B cell (primary cell): ENCODE results near the gene FKBP8. TPM values are rescaled to one million over a fixed set of nuclear protein-coding genes. Genes with fewer than 3 reads are reported as not detected.

Source experiments
- ATAC-seq: fragments of 200-7000 bp; cut with Tn5 transposase; one replicate; pipeline ENCODE4 v1.10.0; 2021; ENCODE audit warnings: low read depth, mild to moderate bottlenecking, moderate number of reproducible peaks, moderate library complexity
- CTCF ChIA-PET: fragments of 350-600 bp; sonication (Branson Sonifier 250); formaldehyde crosslinking; loops from one replicate; lab custom pipeline; 2021; ENCODE audit warnings: antibody characterized with exemption, inconsistent platforms; lab: Charles Lee
- POLR2A ChIA-PET: fragments of 350-600 bp; sonication (Branson Sonifier 250); formaldehyde crosslinking; loops from one replicate; lab custom pipeline; 2021; ENCODE audit warnings: antibody characterized with exemption; lab: Charles Lee
- DNase-seq: peaks from one replicate; pipeline ENCODE4 v3.0.0; 2013
- H2AFZ ChIP-seq: 2 replicates; pipeline ENCODE4 v1.6.1; 2012; ENCODE audit warnings: mild to moderate bottlenecking, low read depth, low read length; ENCODE audit not compliant: insufficient read depth, poor library complexity, severe bottlenecking
- H3K27ac ChIP-seq, 2 donors: 1 replicate in 1 of 2; 2 replicates in 1 of 2; pipeline ENCODE4 v1.5.1; 2012 to 2013; ENCODE audit warnings: low read length in 2 of 2, mild to moderate bottlenecking in 2 of 2, moderate library complexity in 1 of 2
- H3K27me3 ChIP-seq, 4 experiments: fragments of 200-600 bp in 1 of 4; sonication (generic) in 1 of 4; replicated peaks in 1 of 4; 1 replicate in 2 of 4; 2 replicates in 2 of 4; pipeline versions ENCODE4 v1.6.1 to v1.7.0; 2013 to 2016; ENCODE audit warnings: low read length in 3 of 4, mild to moderate bottlenecking in 2 of 4, mixed read lengths in 1 of 4, moderate library complexity in 1 of 4; ENCODE audit not compliant: insufficient read depth in 4 of 4, control insufficient read depth in 3 of 4; ENCODE audit errors: control extremely low read depth in 1 of 4
- H3K36me3 ChIP-seq, 2 experiments: replicated peaks in 1 of 2; 1 replicate in 1 of 2; 2 replicates in 1 of 2; pipeline versions ENCODE4 v1.6.1 to v1.7.1; 2013; ENCODE audit warnings: low read length in 1 of 2; ENCODE audit not compliant: insufficient read depth in 2 of 2, control insufficient read depth in 1 of 2; ENCODE audit errors: control extremely low read depth in 1 of 2, extremely low read depth in 1 of 2
- H3K4me1 ChIP-seq, 2 donors: fragments of 200-600 bp in 1 of 2; sonication (generic) in 1 of 2; 1 replicate in 1 of 2; 2 replicates in 1 of 2; pipeline versions ENCODE4 v1.5.1 to v1.6.1; 2013 to 2017; ENCODE audit warnings: low read length in 2 of 2; ENCODE audit not compliant: control insufficient read depth in 2 of 2, insufficient read depth in 2 of 2
- H3K4me2 ChIP-seq: replicated peaks from 2 replicates; pipeline ENCODE3; 2012; ENCODE audit warnings: mild to moderate bottlenecking, low read depth, low read length; ENCODE audit not compliant: poor library complexity, severe bottlenecking
- H3K4me3 ChIP-seq, 5 experiments: fragments of 200-600 bp in 1 of 5; sonication (generic) in 1 of 5; 1 replicate in 3 of 5; 2 replicates in 2 of 5; pipeline versions ENCODE4 v1.5.1 to v1.7.0; 2011 to 2016; ENCODE audit warnings: low read length in 4 of 5, mild to moderate bottlenecking in 4 of 5, low read depth in 2 of 5, control low read depth in 1 of 5, moderate library complexity in 1 of 5; ENCODE audit not compliant: insufficient read depth in 1 of 5; ENCODE audit errors: control extremely low read depth in 1 of 5, extremely low read depth in 1 of 5
- H3K79me2 ChIP-seq: fragments of 200-600 bp; sonication (generic); one replicate; pipeline ENCODE4 v1.6.0; 2016; ENCODE audit warnings: low read length; ENCODE audit not compliant: control insufficient read depth, insufficient read depth
- H3K9ac ChIP-seq: fragments of 200-600 bp; sonication (generic); 2 replicates; pipeline ENCODE4 v1.6.1; 2017; ENCODE audit warnings: mild to moderate bottlenecking, low read length, moderate library complexity
- H3K9me3 ChIP-seq, 3 donors: one replicate each; pipeline versions ENCODE4 v1.6.1 to v1.7.1; 2013; ENCODE audit warnings: low read length in 2 of 3; ENCODE audit not compliant: control insufficient read depth in 2 of 3, insufficient read depth in 1 of 3; ENCODE audit errors: control extremely low read depth in 1 of 3
- H4K20me1 ChIP-seq: 2 replicates; pipeline ENCODE4 v1.6.0; 2012; ENCODE audit warnings: mild to moderate bottlenecking, low read length; ENCODE audit not compliant: insufficient read depth, control insufficient read depth, poor library complexity, severe bottlenecking
- H3K27ac Mint-ChIP-seq: one replicate; pipeline ENCODE4 v1.8.0; 2021; ENCODE audit warnings: mixed read lengths
- H3K27me3 Mint-ChIP-seq: one replicate; pipeline ENCODE4 v1.8.0; 2021; ENCODE audit warnings: mixed read lengths
- H3K4me1 Mint-ChIP-seq: one replicate; pipeline ENCODE4 v1.8.0; 2021; ENCODE audit warnings: mixed read lengths
- H3K4me3 Mint-ChIP-seq: one replicate; pipeline ENCODE4 v1.8.0; 2021; ENCODE audit warnings: mixed read lengths
- H3K9me3 Mint-ChIP-seq: one replicate; pipeline ENCODE4 v1.8.0; 2022; ENCODE audit warnings: mixed read lengths; ENCODE audit not compliant: insufficient read depth
- EZH2 ChIP-seq: IDR thresholded peaks from 2 replicates; pipeline ENCODE4 v1.6.1; 2012; ENCODE audit warnings: borderline replicate concordance, low read depth, mild to moderate bottlenecking, moderate library complexity, low read length; ENCODE audit not compliant: insufficient read depth, poor library complexity, severe bottlenecking
- WGBS: methylation state at CpG from one replicate; pipeline ENCODE4 v1.1.5; 2013; ENCODE audit warnings: missing lambda C conversion rate; ENCODE audit not compliant: insufficient coverage; 5-methylcytosine and 5-hydroxymethylcytosine counted together
- intact Hi-C: fragments of 100-400 bp; cut with micrococcal nuclease; formaldehyde crosslinking; loops from one replicate; pipeline ENCODE4 v1.10.0; 2022
- polyA plus RNA-seq: library from polyadenylated mRNA; depleted of rRNA; stranded (reverse); fragments of >200 nt; gene quantifications from 2 replicates; pipeline ENCODE4 v1.2.3, GENCODE V29; 2012
- total RNA-seq, 2 donors: library from RNA; stranded (reverse); fragments of 120-200 nt in 1 of 2; gene quantifications; 1 replicate in 1 of 2; 2 replicates in 1 of 2; pipeline versions ENCODE4 v1.2.3 to v1.2.4, GENCODE V29; 2013 to 2022
- TF ChIP-seq, protein P1 (sequence below): fragments of 200-600 bp; IDR thresholded peaks from one replicate; pipeline ENCODE4 v1.8.0; 2022; ENCODE audit warnings: antibody characterized with exemption, mild to moderate bottlenecking

The FKBP8 gene
- total and polyA plus RNA-seq, 2 donors (not counting 1 experiment from before 2014, with no cell fraction given), result 148 to 163 TPM

DNA sequence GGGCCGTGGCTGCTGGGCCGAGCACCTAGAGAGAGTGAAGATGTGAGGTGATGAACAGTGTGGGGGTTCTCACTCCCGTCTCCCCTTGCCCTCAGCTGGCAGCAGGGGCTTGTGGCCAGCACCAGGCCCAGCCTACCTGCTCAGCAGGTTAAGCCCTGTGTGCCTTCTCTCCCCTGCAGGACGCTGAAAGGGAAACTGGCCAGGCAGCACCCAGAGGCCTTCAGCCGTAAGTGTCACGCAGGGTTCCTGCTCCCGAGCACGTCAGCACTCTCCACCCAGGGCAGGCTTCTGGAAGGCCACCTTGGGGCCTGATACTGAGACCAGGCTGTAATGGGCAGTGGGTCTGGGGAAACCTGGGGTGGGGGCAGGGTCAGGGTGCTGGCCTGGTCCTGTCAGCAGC, 23.6 kb upstream of the FKBP8 start:
- peaks cover 0 to 60% of the 10 kb centered on the region in 2 experiments for H3K36me3 ChIP-seq
- H3K27me3 ChIP-seq, result no peaks in the 10 kb centered on the region
- peaks cover 6% of the 10 kb centered on the region for H4K20me1 ChIP-seq
- no peaks in the 10 kb centered on the region for H3K9me3 ChIP-seq
- no peaks in the 10 kb centered on the region for H3K9me3 Mint-ChIP-seq
- no peak for ATAC-seq
- H3K27ac Mint-ChIP-seq, result no peak overlapping the region
- no peaks in the 10 kb centered on the region for H3K27me3 Mint-ChIP-seq
- H3K4me1 Mint-ChIP-seq, result peaks cover 6% of the 10 kb centered on the region
- intact Hi-C loops, result no loop called here
- ChIA-PET CTCF (interaction anchor here (1.2 kb wide), 1 partner anchor 47 kb away, joined by 3 read pairs; no protein-coding TSS in a partner anchor), POLR2A (no interaction called here)
- no peak overlapping the region for H2AFZ ChIP-seq
- 94% methylated on average over 8 of the region's 8 CpGs for WGBS
- H3K4me3 ChIP-seq, result no peak overlapping the region
- H3K4me3 Mint-ChIP-seq, result no peak overlapping the region
- H3K27ac ChIP-seq, result no peak overlapping the region
- TF ChIP-seq EZH2, result no peak
- TF ChIP-seq, protein P1, sequence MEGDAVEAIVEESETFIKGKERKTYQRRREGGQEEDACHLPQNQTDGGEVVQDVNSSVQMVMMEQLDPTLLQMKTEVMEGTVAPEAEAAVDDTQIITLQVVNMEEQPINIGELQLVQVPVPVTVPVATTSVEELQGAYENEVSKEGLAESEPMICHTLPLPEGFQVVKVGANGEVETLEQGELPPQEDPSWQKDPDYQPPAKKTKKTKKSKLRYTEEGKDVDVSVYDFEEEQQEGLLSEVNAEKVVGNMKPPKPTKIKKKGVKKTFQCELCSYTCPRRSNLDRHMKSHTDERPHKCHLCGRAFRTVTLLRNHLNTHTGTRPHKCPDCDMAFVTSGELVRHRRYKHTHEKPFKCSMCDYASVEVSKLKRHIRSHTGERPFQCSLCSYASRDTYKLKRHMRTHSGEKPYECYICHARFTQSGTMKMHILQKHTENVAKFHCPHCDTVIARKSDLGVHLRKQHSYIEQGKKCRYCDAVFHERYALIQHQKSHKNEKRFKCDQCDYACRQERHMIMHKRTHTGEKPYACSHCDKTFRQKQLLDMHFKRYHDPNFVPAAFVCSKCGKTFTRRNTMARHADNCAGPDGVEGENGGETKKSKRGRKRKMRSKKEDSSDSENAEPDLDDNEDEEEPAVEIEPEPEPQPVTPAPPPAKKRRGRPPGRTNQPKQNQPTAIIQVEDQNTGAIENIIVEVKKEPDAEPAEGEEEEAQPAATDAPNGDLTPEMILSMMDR, result no peak
- no peak for DNase-seq
- peaks cover 0 to 7% of the 10 kb centered on the region in 2 donors for H3K4me1 ChIP-seq
- peaks cover 3% of the 10 kb centered on the region for H3K79me2 ChIP-seq
- H3K9ac ChIP-seq, result no peak overlapping the region
- no peak overlapping the region for H3K4me2 ChIP-seq

DNA sequence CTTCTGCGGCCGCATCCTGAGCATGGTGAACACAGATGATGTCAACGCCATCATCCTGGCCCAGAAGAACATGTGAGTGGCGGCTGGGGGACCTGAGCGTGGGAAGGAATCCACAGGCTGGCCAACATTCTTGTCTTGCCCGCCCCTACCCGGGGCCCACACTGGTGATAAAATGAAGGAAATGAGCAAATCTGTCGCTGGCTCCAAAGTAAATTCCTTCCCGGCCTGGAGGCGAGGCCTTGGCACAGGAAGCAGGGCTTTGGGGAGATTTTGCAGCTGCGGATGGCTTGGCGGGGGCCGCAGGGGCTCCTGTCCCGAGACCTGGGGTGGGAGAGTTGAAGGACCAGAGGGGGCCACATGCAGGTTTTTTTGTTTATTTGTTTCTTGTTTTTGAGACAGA, 18.7 kb upstream of the FKBP8 start:
- ChIA-PET CTCF (no interaction called here), POLR2A (no interaction called here)
- H3K4me1 Mint-ChIP-seq, result peaks cover 21% of the 10 kb centered on the region
- peaks cover 15 to 21% of the 10 kb centered on the region in 2 donors for H3K4me1 ChIP-seq
- H3K9me3 Mint-ChIP-seq, result no peaks in the 10 kb centered on the region
- DNase-seq (no peak), ATAC-seq (no peak)
- peaks cover 21% of the 10 kb centered on the region for H3K79me2 ChIP-seq
- H3K4me2 ChIP-seq, result no peak overlapping the region
- H3K36me3 ChIP-seq, result peaks cover 0 to 44% of the 10 kb centered on the region in 2 experiments
- H2AFZ ChIP-seq, result no peak overlapping the region
- 98% methylated on average over 14 of the region's 14 CpGs for WGBS
- no peak overlapping the region for H3K27ac ChIP-seq
- no peak overlapping the region for H3K27ac Mint-ChIP-seq
- H3K27me3 Mint-ChIP-seq, result no peaks in the 10 kb centered on the region
- peaks cover 5% of the 10 kb centered on the region for H4K20me1 ChIP-seq
- H3K4me3 Mint-ChIP-seq, result no peak overlapping the region
- H3K4me3 ChIP-seq, result no peak overlapping the region
- no peaks in the 10 kb centered on the region for H3K27me3 ChIP-seq
- no peak for TF ChIP-seq EZH2
- TF ChIP-seq, protein P1, result no peak
- H3K9ac ChIP-seq, result no peak overlapping the region
- H3K9me3 ChIP-seq, result no peaks in the 10 kb centered on the region
- intact Hi-C loops, result no loop called here
